Activated CD4-positive, alpha-beta T cell treated with anti-CD3 and anti-CD28 coated beads, Interleukin-2, Interleukin-4, amounts not matched to agents 100 ng/mL and 50 ng/mL, durations not matched to agents 16 hours and 8 hours (primary cell): ENCODE results near the gene FAM118B.
"Not testable (repeated sequence)": the region's sequence is repeated elsewhere in the genome, so short reads cannot be mapped to it uniquely, and the experiment has no call there.

Source experiments
- DNase-seq: peaks from one replicate; pipeline ENCODE4 v3.0.0-alpha.2; 2020; ENCODE audit warnings: low spot score

FAM118B gene

DNA sequence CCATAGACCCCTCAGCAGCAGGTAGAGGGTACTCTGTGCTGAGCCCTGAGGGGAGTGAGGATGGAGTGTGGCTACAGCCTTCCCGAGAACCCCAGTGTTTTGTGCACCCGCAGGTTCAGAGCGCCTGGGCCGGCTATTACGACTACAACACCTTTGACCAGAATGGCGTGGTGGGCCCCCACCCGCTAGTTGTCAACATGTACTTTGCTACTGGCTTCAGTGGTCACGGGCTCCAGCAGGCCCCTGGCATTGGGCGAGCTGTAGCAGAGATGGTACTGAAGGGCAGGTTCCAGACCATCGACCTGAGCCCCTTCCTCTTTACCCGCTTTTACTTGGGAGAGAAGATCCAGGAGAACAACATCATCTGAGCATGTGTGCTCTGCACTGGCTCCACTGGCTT, 65.7 kb downstream of the FAM118B start:
- no peak for DNase-seq

DNA sequence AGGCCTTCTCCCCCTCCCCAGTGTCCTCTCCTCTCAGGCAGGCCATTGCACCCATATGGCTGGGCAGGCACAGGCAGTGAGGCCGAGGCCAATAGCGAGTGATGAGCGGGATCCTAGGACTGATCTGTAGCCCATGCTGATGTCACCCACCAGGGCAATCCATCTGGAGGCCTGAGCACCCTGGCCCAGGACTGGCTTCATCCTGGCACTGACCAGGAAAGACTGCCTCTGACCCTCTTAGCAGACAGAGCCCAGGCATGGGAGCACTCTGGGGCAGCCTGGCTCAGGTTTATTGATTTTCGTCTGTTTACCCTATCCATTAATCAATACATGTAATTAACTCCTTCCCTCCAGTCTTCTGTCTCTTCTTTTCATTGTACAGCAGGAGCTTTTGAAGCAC, 66.2 kb downstream of the FAM118B start:
- no peak for DNase-seq

DNA sequence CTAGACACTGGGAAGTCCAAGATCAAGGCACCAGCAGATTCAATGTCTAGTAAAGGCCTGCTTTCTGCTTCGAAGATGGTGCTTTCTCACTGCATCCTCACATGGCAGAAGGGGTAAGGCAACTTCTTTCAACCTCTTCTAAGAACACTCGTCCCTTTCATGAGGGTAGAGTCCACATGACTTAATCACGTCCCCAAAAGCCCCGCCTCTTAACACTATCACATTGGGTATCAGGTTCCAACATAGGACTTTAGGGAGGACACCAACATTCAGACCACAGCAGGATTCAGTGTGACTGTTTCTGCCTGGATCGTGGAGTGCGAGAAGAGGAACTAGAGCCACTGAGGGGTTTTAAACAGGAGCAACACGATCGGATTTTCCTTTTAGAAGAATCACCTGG, 67.6 kb downstream of the FAM118B start:
- DNase-seq: no peak

DNA sequence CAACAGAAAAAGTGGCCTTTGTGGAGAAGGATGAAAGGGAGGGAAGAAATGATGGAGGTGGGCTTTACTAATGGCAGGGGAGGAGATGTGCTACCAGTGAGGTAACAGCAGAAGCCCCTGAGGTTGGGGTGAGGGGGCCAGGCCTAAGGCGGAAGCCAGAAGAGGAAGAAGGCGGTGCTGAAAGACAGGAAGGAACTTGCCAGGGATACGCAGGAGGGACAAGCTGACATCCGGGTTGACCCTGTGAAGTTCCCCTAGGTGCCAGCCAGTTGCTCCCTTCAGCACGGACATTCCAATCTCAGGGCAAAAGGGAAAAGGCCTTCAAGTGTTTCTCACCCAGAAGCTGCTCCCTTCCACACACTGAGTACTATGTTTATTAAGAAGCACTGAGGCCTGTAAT, 69.0 kb downstream of the FAM118B start:
- no peak for DNase-seq

DNA sequence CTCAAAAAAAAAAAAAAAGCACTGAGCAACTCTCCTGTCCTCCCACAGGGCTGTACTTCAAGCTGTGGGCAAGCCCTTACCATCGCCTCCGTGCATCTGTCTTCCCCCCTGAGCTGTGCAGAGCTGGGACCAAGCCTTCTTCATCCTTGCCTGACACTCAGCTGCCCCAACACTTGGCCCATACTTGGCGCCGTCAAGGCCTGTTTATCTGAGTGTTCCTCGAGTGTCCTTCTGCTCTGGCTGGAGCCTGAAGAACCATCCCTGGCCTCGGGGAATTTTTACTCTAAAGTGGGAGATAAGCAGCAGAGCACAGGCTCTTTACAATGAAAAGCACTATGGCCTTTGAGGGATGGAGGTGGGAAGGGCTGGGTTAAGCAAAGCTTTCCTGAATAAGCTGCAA, 69.7 kb downstream of the FAM118B start:
- DNase-seq: no peak

DNA sequence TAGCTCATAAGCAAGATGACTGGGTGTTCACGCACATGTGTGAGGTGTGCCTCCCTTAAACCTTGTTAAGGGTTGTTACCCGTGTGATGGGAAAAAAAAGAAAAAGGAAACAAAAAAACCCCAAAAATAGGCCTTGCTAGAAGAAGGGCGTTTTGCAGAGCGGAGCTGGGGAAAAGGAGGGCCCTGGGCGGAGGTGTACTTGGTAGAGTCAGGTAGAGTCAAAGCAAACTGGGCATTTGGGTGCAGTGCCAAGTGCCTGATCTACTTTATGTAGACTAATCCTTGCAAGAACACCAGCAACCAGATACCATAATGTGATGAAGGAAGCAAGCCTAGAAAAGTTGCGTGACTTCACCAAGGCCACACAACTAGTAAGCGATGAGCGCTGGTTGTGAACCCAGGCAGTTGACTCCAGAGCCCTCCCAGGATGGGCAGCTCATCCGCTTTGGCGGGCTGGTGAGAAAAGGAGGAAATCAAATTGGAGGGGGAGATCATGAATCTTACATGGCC, 70.1 kb downstream of the FAM118B start:
- no peak for DNase-seq

DNA sequence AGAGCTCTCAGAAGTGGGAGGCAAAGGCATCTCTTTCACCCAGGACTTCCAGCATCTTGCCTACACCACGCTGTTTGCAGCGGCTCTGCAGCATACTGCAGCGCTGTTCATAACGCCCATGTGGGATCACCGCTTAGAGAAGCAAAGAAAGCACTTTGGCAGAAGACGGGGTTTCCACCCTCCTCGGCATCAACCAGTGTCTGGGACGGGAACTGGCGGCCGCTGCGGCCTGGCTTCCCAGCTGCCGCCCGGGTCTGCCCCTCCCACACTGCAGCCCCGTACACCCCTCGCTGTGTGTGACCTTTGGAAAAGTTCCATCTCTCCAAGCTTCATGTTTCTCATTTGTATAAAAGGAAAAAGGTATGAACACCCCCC, 70.8 kb downstream of the FAM118B start:
- DNase-seq: no peak

DNA sequence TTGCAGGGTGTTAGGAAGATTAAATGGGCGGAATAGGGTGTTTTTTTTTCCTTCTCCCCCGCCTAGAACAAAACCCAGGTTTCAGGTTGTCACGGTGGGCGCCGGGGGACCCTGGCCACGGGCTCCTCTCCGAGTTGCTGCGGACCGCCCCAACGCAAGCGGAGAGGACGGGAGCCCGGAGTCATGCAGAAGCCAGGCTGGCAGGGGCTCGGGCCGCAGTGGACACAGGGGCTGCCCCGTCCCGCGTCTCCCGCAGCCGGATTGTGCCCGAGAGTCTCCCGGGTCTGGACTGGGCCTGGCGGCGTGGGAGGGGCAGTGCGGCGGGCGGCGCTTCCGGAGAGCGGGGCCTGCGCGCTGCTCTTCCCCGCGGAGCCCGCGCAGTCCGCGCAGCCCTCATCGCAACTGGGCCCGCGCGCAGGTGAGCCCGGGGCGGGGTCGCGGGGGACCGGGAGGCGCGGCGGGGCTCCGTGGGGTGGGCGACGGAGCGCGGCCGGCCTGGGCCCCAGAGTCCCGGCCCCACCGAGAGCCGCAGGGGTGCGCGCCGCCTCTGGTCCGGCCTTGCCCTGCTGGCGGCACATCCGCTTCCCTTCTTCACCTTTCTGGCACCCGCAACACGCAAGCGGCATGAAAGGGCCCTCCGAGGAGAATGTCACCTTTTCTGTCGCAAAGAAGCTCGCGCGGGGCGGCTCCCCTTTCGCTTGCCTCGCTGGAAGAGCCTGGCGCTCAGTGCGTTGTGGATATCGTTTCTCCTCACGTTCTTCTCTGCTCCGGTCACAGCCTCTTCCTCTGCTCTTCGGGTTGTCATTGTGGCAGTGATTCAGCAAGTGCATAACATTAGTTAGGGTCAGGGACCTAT, 71.4 kb downstream of the FAM118B start, which contains the start of gene TIRAP:
Gene TIRAP (plus strand): TSS at position 358 of the 856 bp plus-strand sequence. CDS start 7,802 bp downstream, outside the sequence.
- DNase-seq: peak; percentile 43

DNA sequence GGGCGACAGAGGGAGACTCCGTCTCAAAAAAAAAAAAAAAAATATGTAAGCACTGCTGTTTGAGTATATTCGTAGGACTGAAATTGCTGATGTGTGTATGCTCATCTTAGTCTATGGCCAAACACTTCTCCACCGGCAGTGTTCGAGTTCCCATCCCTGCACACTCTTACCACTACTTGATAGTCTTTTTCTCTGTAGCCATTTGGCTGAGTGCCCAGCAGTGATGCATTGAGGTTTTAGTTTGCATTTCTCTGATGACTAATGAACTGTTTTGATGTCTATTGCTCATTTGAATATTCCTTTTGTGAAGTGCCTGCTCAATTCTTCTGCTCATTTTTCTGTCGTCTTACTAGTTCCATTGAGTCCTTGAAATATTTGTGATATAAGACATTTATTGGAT, 73.2 kb downstream of the FAM118B start:
- DNase-seq: peak; percentile 68

DNA sequence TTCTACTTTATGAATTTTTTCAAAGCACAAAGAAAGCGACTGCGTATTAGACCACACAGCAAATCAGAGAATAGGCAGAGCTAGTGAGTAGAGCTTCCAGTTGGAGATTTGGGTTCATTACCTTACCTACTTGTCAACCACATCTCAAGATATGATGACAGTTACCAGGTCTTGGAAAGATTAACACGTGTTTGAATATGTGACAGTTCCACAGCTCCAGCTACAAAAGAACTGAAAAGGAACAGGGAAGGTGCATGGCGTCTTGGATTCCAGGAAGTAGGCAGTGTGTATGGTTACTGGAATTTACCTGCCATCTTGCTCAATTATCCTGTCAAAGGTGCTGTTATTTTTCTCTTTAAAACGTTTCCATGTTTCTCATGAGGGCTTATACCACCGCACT, 76.7 kb downstream of the FAM118B start:
- no peak for DNase-seq

DNA sequence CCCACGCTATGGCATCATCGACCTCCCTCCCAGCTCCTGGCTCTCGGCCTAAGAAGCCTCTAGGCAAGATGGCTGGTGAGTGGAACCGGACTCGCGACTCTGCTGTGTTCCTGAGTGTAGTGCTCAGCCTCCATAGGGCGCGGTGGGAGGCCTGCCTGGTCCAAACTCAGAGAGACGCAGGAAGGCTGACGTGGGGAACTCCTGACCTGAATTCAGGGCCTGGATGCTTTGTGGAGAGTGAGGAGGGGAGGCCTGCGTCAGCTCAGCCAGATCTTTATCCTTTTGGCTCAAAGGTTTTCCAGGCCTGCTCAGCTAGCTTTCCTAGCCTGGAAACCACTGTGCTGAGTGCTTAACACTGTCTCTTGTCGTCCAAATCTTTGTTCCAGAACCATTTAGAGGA, 79.3 kb downstream of the FAM118B start:
- DNase-seq: no peak

DNA sequence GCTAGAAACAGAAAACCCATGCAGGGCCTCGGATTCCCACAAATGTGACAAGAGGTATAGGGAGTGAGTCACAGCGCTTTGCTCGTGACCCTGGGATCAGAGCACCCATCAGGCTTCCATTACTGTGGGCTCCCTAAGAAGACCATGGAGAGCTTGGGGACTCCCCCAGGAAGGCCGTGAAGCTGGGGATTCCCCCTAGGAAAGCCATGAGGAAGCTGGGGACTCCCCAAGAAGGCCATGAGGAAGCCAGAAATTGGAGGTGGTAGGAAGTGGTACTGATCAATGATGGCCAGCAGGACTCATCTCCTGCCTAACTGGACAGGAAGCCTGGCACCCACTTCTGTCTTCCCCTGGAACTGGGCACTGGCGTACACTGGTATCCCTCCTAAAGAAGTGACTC, 82.1 kb downstream of the FAM118B start:
- no peak for DNase-seq

DNA sequence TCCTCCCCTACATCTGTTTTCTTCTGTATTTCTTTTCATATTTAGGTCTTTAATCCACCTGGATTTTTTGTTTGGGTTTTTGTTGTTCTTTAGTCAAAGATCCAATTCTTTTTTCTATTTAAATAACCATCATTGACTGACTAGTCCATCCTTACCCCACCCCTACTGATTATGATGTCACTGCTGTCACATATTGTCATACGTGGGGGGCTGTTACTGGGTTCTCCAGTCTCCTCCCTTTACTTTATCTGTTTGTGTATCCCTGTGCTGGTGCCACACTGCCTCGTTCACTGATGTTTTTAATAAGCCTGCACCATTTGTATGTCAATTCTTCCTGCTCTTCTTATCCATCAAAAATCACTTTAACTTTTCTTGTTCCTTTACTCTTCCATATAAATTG, 85.4 kb downstream of the FAM118B start:
- no peak for DNase-seq

DNA sequence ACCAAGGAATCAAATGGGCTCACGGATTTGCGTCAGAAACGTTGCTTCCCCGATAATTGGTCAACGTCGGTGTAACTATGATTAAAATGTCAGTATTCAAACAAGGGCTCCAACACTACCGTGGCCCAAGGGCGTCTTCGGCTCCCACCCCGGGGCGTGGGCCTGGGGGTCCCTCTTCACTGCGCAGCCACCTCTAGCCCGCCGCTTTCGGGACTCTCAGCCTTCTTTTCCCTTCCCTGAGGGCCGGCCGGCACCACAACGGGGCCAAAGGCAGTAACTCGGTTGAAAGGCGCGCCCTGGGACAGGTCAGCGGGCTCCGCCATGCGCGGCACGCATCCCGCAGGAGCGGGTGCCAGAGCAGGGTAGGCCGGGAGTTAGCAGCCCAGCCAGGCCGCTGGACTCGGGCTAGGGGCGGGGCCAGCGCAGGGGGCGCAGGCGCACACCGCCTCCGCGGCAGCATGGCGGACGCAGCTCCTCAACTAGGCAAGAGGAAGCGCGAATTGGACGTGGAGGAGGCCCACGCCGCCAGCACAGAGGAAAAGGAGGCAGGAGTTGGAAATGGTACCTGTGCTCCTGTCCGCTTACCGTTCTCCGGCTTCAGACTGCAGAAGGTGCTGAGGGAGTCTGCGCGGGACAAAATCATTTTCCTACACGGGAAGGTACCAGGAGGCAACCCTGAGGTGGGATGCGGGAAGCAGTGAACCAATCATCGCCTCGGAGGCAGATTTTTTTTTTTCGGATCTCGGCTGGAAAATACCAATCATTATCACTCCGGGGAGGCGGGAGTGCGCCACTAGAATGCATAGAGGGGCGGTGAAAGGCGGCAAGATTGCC, 92.3 kb downstream of the FAM118B start, which contains the start of gene DCPS:
Gene DCPS (plus strand): TSS at position 438 of the 834 bp plus-strand sequence. CDS start 21 bp downstream, at position 459.
- DNase-seq: peak; percentile 89

DNA sequence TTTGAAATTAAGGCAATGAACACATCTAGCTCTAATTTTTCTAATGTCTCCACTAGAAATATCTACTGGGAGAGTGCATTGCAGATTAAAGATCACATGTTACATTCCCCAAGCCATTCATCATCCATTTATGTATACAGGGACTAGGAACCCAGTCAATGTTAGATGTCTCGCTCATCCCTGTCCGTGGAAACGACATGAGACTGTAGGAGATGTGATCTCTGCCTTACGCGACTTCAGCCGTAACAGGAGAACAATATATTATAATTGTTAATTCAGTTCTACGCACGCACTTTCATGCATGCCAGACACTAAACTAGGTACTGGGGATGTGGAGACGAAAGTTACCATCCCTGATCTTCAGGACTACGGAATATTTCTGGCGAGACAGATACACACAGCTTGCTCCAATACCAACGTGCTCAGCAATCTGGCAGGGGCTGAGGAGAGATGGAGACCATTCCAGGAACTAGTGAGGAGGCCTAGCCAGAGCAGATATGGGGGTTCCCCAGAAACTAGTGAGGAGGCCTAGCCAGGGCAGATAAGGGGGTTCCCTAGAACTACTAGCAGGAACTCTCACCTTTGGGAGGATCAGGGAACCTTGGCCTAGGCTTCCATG, 93.0 kb downstream of the FAM118B start:
- DNase-seq: no peak

DNA sequence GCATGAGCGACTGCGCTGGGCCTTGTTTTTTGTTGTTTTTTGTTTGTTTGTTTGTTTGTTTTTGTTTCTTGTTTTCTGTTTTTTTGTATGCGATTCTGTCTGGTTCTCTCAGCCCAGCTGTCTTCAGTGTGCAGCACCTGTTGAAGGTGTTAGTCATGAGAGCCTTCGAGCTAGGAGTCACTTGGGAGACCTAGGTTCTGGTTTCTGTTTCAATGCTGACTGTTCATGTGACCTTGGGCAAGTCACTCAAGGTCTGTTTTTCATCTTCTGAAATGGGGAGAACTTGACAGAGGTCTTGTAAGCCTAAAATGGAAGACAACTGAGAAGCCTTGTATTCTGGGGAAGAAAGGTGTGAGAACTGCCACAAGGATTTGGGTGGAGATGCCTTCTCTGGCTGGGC, 94.1 kb downstream of the FAM118B start:
- peak; percentile 39 for DNase-seq

DNA sequence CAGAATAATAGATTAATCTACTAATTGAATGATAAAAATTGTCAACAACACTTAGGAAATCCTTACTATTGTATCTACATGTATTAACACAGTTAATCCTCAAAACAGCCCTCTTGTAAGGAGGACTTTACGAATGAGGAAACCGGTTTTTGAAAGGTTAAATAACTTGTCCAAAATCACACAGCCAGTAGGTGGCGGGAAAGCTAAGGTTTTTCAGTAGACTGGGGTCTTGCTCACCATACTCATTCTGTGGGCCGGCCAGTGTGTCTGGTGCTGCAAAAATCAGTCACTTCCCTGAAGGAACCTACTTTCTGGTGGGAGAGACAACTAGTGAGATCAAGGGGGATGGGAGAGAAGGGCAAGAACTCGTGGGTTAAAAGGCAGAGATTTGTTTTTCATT, 96.1 kb downstream of the FAM118B start:
- peak; percentile 36 for DNase-seq

DNA sequence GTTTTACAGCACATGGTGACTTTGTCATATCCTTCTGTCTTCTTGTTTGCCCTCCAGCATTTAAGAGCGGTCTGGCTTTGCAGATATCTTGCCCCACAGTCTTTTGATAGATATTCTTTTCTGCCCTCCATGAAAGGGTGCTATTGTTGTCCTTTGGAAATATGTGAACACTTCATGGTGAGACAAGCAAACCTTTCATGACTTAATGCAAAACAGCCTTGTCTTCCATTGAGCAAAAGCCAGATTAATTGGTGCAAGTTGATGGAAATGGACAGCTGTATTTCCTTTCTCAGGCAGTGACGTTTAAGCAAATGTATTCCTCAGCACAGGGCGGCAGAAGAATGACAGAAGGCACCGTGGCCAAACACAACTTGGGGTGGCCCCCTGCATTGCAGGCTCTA, 96.7 kb downstream of the FAM118B start:
- DNase-seq: no peak

DNA sequence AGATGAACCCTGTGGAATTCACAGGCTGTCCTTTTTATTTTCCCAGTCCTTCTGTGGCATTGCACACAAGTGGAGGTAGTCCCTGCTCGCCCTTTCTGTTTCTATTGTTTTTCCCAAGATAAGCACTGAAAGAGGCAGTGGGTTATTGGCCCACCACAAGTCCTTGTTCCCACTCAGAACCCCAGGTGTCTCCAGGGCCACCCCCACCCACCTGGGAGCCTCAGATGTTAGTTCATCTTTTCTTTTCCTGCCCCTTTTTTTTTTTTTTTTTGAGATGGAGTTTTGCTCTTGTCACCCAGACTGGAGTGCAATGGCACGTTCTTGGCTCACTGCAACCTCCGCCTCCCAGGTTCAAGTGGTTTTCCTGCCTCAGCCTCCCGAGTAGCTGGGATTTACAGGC, 97.2 kb downstream of the FAM118B start:
- DNase-seq: not testable (repeated sequence)

DNA sequence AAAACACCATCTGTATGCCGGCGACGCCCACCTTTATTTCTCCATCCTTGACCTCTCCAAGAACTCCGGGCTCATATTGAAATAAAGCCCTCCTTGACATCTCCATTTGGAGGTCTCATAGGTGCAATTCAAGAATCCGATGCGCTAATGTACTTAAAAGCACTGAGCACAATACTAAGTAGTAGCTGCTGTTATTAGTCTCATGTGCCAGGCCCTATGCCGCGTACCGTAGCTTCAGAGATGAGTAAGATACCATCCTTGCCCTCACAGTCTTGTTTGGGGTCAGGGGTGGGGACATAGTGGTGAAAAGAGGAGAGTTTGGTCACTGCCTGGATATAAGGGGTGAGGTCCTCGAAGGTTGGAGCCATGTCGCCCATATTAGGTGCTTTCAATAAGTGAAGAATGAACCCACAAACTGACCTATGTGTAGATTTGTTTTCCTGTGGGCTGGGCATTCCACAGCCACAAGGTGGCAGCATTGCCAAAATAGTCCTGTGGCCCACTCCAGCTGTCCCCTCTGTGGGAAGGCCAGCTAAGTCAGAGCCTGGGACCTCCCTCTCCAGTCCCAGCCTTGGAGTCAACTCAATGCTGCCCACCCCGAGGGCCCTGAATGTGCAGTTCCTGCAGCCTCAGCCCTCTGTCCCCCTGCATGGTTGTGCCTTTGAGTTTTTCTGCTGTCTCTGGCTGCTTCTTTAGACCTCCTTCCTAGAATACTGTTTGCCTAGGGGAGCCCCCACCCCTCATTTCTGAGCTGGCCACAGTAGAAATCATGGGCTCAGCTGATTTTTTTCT, 98.8 kb downstream of the FAM118B start:
- peak; percentile 62 for DNase-seq

DNA sequence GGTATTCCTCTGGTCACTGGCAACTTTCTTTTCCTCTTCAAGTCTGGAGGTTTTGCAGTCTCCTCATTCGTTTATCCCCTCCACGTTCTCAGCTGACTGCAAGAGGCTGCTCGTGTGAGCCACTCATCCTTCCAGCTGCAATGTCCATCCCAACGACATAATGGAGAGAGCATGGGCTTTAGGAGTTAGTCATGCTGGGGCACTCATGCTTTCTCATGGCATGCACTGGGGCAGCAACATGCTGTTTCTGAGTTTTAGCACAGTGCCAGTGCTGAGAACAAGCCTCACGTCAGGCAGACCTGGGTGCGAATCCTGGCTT, 99.4 kb downstream of the FAM118B start:
- DNase-seq: no peak
